ENCODE data around the gene NFIA. TPM values are rescaled to one million over a fixed set of nuclear protein-coding genes. Genes with fewer than 3 reads are reported as not detected.
A peak's percentile ranks its signal among the peaks of the same experiment; 100 is the strongest.

The NFIA gene
- total and polyA plus RNA-seq, 9 of the 15 experiments (the other 6 are each of a cell fraction or from before 2014, with no cell fraction given): 5.3 to 24.9 (median 9.8) TPM

GRCh38 chr1:61400997-61401396 lies 318.6 kb downstream of the NFIA start:
- no peak overlapping the region for H3K4me2 ChIP-seq (ENCODE audit: insufficient read depth, low read length)
- no peak overlapping the region for H3K9ac ChIP-seq (ENCODE audit: insufficient read depth in 1 of 2, low read depth in 2 of 2, low read length in 2 of 2)
- H3K4me3 ChIP-seq: no peak overlapping the region
- in situ Hi-C loops (cut with MboI): no loop called here
- intact Hi-C loops (cut with micrococcal nuclease): no loop called here
- ATAC-seq (no peak), DNase-seq (ENCODE audit: extremely low read depth in 1 of 4, low spot score in 3 of 4) (no peak), FAIRE-seq (no peak)
- 90% methylated on average over 3 of the region's 3 CpGs for WGBS (ENCODE audit: insufficient coverage, low coverage, missing lambda C conversion rate)
- no peaks in the 10 kb centered on the region for H3K27me3 ChIP-seq (ENCODE audit: control insufficient read depth in 2 of 2, insufficient read depth in 2 of 2, low read length in 2 of 2)
- no peaks in the 10 kb centered on the region for H3K9me3 ChIP-seq (replicated peaks; ENCODE audit: control insufficient read depth, insufficient read depth, low read depth, low read length)
- H3K36me3 ChIP-seq (ENCODE audit: control insufficient read depth, insufficient read depth, low read length): peaks cover 17% of the 10 kb centered on the region
- H2AFZ ChIP-seq (ENCODE audit: low read depth, low read length): no peak overlapping the region
- no peak overlapping the region for H3K27ac ChIP-seq (ENCODE audit: extremely low read depth, low read depth, low read length)
- no TSS peak for BruUV-seq (replicated peaks)
- ChIA-PET CTCF (ENCODE audit: low intra/inter-chr PET ratio) (no interaction called here), POLR2A (no interaction called here)
- H3K4me1 ChIP-seq (replicated peaks in 1 of 2; ENCODE audit: control insufficient read depth in 2 of 2, insufficient read depth in 2 of 2, low read length in 2 of 2): peaks cover 0 to 9% of the 10 kb centered on the region in 2 experiments; a peak in 3 of 5 replicates
- no peaks in the 10 kb centered on the region for H3K9me1 ChIP-seq (ENCODE audit: control insufficient read depth, insufficient read depth, low read length)
- no peaks in the 10 kb centered on the region for H3K79me2 ChIP-seq (ENCODE audit: control insufficient read depth, insufficient read depth, low read length)
- TF ChIP-seq HDAC8 (tag; IDR thresholded peaks at IDR 0.05) (no peak), MAFK (IDR thresholded peaks at IDR 0.05; ENCODE audit: low read length) (peak; percentile 91), NFIC (IDR thresholded peaks at IDR 0.05) (no peak), MTA2 (IDR thresholded peaks at IDR 0.05; ENCODE audit: low read depth) (no peak), KAT7 (CRISPR knock-in tag; IDR thresholded peaks at IDR 0.05; ENCODE audit: borderline replicate concordance) (no peak), MAFG (tag; conservative IDR thresholded peaks at IDR 0.05) (peak; percentile 81), C11orf30 (IDR thresholded peaks at IDR 0.05; ENCODE audit: low read depth) (peak; percentile 79), MAFF (IDR thresholded peaks at IDR 0.05; ENCODE audit: low read length) (peak; percentile 88), RFX1 (IDR thresholded peaks at IDR 0.05) (no peak), ZNF316 (IDR thresholded peaks at IDR 0.05) (peak; percentile 88), ESRRA (IDR thresholded peaks at IDR 0.05; ENCODE audit: borderline replicate concordance, low read depth) (no peak)
- no peaks in the 10 kb centered on the region for H4K20me1 ChIP-seq (replicated peaks; ENCODE audit: control insufficient read depth, insufficient read depth, low read length)
